ENCODE measurements around the gene LCLAT1.

The LCLAT1 gene

GRCh38 chr2:30475542-30475941 is 28.5 kb downstream of the LCLAT1 start:
- H3F3A ChIP-seq (ENCODE audit: control insufficient read depth, insufficient read depth) = no peaks in the 10 kb centered on the region
- no peaks in the 10 kb centered on the region for H3K9me2 ChIP-seq (replicated peaks; ENCODE audit: control insufficient read depth, low read length)
- no peaks in the 10 kb centered on the region for H3K36me3 ChIP-seq (ENCODE audit: control insufficient read depth, low read length)
- H3K79me2 ChIP-seq (ENCODE audit: control insufficient read depth, low read length) = peaks cover 75% of the 10 kb centered on the region
- no peak overlapping the region for H3K4me2 ChIP-seq (ENCODE audit: low read length)
- no peak overlapping the region for H3K27ac ChIP-seq (ENCODE audit: low read depth, low read length)
- no peak for TF ChIP-seq EZH2phosphoT487 (IDR thresholded peaks at IDR 0.05; ENCODE audit: borderline replicate concordance, low read length)
- peak; percentile 24 for TF ChIP-seq CTCF (IDR thresholded peaks at IDR 0.05; ENCODE audit: low read depth, low read length, poor library complexity, severe bottlenecking)
- H3K9me3 ChIP-seq (ENCODE audit: control insufficient read depth, insufficient read depth, low read length) = no peaks in the 10 kb centered on the region
- no peaks in the 10 kb centered on the region for H3K27me3 ChIP-seq (ENCODE audit: control insufficient read depth, low read length)
- H3K4me3 ChIP-seq (ENCODE audit: low read length) = no peak overlapping the region
- H4K20me1 ChIP-seq (ENCODE audit: control insufficient read depth, insufficient read depth, low read depth, low read length) = peaks cover 4% of the 10 kb centered on the region; the same call in 1 of the 2 replicates
- peaks cover 14% of the 10 kb centered on the region for H3K4me1 ChIP-seq (ENCODE audit: control insufficient read depth, low read length)

- peaks cover 68% of the 10 kb centered on the region for H3K79me2 ChIP-seq (ENCODE audit: control insufficient read depth, low read length)
- no peak overlapping the region for H3K4me3 ChIP-seq (ENCODE audit: low read length)
- H3F3A ChIP-seq (ENCODE audit: control insufficient read depth, insufficient read depth) = no peaks in the 10 kb centered on the region
- H3K4me1 ChIP-seq (ENCODE audit: control insufficient read depth, low read length) = peaks cover 12% of the 10 kb centered on the region
- TF ChIP-seq EZH2phosphoT487 (IDR thresholded peaks at IDR 0.05; ENCODE audit: borderline replicate concordance, low read length) = no peak
- no peak for TF ChIP-seq CTCF (IDR thresholded peaks at IDR 0.05; ENCODE audit: low read depth, low read length, poor library complexity, severe bottlenecking)
- H3K27me3 ChIP-seq (ENCODE audit: control insufficient read depth, low read length) = no peaks in the 10 kb centered on the region
- H3K4me2 ChIP-seq (ENCODE audit: low read length) = no peak overlapping the region
- no peaks in the 10 kb centered on the region for H3K9me3 ChIP-seq (ENCODE audit: control insufficient read depth, insufficient read depth, low read length)
- H3K9me2 ChIP-seq (replicated peaks; ENCODE audit: control insufficient read depth, low read length) = no peaks in the 10 kb centered on the region
- H3K27ac ChIP-seq (ENCODE audit: low read depth, low read length) = no peak overlapping the region
- H3K36me3 ChIP-seq (ENCODE audit: control insufficient read depth, low read length) = no peaks in the 10 kb centered on the region
- H4K20me1 ChIP-seq (ENCODE audit: control insufficient read depth, insufficient read depth, low read depth, low read length) = peaks cover 4% of the 10 kb centered on the region; the same call in 1 of the 2 replicates
Measured at GRCh38 chr2:30476636-30477035, 29.6 kb downstream of the LCLAT1 start.

- Histone ChIP-seq H4K20me1 (ENCODE audit: control insufficient read depth, insufficient read depth, low read depth, low read length) (0 out of 2 replicates have a peak, but pooled peaks cover 2% of the 10 kb centered on the region), H3F3A (ENCODE audit: control insufficient read depth, insufficient read depth) (no peaks in the 10 kb centered on the region), H3K27me3 (ENCODE audit: control insufficient read depth, low read length) (no peaks in the 10 kb centered on the region), H3K4me3 (ENCODE audit: low read length) (no peak overlapping the region), H3K9me3 (ENCODE audit: control insufficient read depth, insufficient read depth, low read length) (no peaks in the 10 kb centered on the region), H3K4me2 (ENCODE audit: low read length) (no peak overlapping the region), H3K36me3 (ENCODE audit: control insufficient read depth, low read length) (no peaks in the 10 kb centered on the region), H3K9me2 (replicated peaks; ENCODE audit: control insufficient read depth, low read length) (no peaks in the 10 kb centered on the region), H3K79me2 (ENCODE audit: control insufficient read depth, low read length) (peaks cover 41% of the 10 kb centered on the region), H3K27ac (ENCODE audit: low read depth, low read length) (no peak overlapping the region), H3K4me1 (ENCODE audit: control insufficient read depth, low read length) (no peaks in the 10 kb centered on the region)
- TF ChIP-seq EZH2phosphoT487 (IDR thresholded peaks at IDR 0.05; ENCODE audit: borderline replicate concordance, low read length) (no peak), CTCF (IDR thresholded peaks at IDR 0.05; ENCODE audit: low read depth, low read length, poor library complexity, severe bottlenecking) (no peak)
Measured at GRCh38 chr2:30480703-30481322, 33.8 kb downstream of the LCLAT1 start.

Data from DOHH2 (cell line).